ENCODE data around the gene MOCOS.

- no peak for TF ChIP-seq EZH2phosphoT487 (IDR thresholded peaks at IDR 0.05; ENCODE audit: borderline replicate concordance, low read depth, low read length)
- TF ChIP-seq CTCF (conservative IDR thresholded peaks at IDR 0.05; ENCODE audit: low read length): no peak
Measured at GRCh38 chr18:36177913-36178312, 9.4 kb upstream of the MOCOS start.
